H1 (cell line): Measurements from ENCODE around the gene PRKG2. TPM values are rescaled to one million over a fixed set of nuclear protein-coding genes. Genes with fewer than 3 reads are reported as not detected.

ENCODE experiments used
- NANOG ChIP-seq: IDR thresholded peaks from 2 replicates; pipeline ENCODE4 v1.6.1; 2011; ENCODE audit warnings: low read length, low read depth, mild to moderate bottlenecking, inconsistent platforms; ENCODE audit not compliant: insufficient read depth, poor library complexity, severe bottlenecking
- POLR2A ChIP-seq, 2 experiments: IDR thresholded peaks; 1 replicate in 1 of 2; 2 replicates in 1 of 2; pipeline ENCODE4 v1.6.1; 2011; ENCODE audit warnings: low read depth in 2 of 2, low read length in 2 of 2, mild to moderate bottlenecking in 2 of 2; ENCODE audit errors: control extremely low read depth in 1 of 2
- SP1 ChIP-seq: IDR thresholded peaks from 2 replicates; pipeline ENCODE4 v1.6.1; 2011; ENCODE audit warnings: low read depth, low read length
- TBP ChIP-seq: IDR thresholded peaks from 2 replicates; pipeline ENCODE4 v1.6.1; 2011; ENCODE audit warnings: low read depth, low read length, improper control_type of control experiment
- YY1 ChIP-seq: IDR thresholded peaks from 2 replicates; pipeline ENCODE4 v1.6.1; 2011; ENCODE audit warnings: low read depth, mild to moderate bottlenecking, low read length
- polyA plus RNA-seq, 7 experiments: library from polyadenylated mRNA; depleted of rRNA in 3 of 7; stranded (reverse) in 5 of 7; unstranded in 2 of 7; fragments of >200 nt in 5 of 7; fragments of 200-250 nt in 2 of 7; gene quantifications; 1 replicate in 5 of 7; 2 replicates in 1 of 7; 4 replicates in 1 of 7; pipeline versions ENCODE4 v1.2.1 to v1.2.3, GENCODE V29; 2011 to 2013; ENCODE audit warnings: missing spikeins in 2 of 7, mixed read lengths in 2 of 7
- total RNA-seq: library from RNA; stranded (reverse); fragmentation: NEBNext Ultra II Directional; extraction: Animal tissue kit (Norgen Biotek cat#: 25700); gene quantifications from 2 replicates; pipeline ENCODE4 v1.2.1, GENCODE V29; 2021

PRKG2 gene
- total and polyA plus RNA-seq, 2 of the 8 experiments (the other 6 are each of a cell fraction or from before 2014, with no cell fraction given), result 0.45 to 1.2 TPM

DNA sequence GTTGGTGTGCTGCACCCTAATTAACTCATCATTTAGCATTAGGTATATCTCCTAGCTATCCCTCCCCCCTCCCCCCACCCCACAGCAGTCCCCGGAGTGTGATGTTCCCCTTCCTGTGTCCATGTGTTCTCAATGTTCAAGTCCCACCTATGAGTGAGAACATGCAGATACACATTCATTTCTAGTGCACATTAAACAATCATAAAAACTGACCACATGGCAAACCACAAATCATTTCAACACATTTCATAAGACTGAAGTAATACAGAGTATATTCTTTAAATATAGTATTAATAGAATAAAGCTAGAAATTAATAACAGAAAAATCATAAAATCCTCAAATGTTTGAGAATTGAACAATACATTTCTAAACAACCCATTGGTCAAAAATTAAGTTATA lies 34.1 kb downstream of the PRKG2 start (continued):
- no peak for TF ChIP-seq TBP
- no peak for TF ChIP-seq YY1
- no peak for TF ChIP-seq NANOG
- no peak for TF ChIP-seq POLR2A (IDR thresholded peaks at IDR 0.05; ENCODE audit: control extremely low read depth in 1 of 2, low read depth in 2 of 2, low read length in 2 of 2)
- TF ChIP-seq SP1, result no peak
- TF ChIP-seq, all 59 proteins: peak for 0
